Left kidney (tissue), 2 donors: Measurements from ENCODE around the gene CD177. TPM values are rescaled to one million over a fixed set of nuclear protein-coding genes. Genes with fewer than 3 reads are reported as not detected.
A peak's percentile ranks its signal among the peaks of the same experiment; 100 is the strongest.
"Not testable (repeated sequence)": the region's sequence is repeated elsewhere in the genome, so short reads cannot be mapped to it uniquely, and the experiment has no call there.

Experiments
- DNase-seq: peaks from one replicate; pipeline ENCODE4 v3.0.0-alpha.2; 2013
- polyA plus RNA-seq: library from polyadenylated mRNA; unstranded; fragments of 120-200 nt; gene quantifications from one replicate; pipeline ENCODE4 v1.2.1, GENCODE V29; 2013; ENCODE audit not compliant: insufficient read length

The CD177 gene
- polyA plus RNA-seq, 1 donor: 0.20 TPM

- DNase-seq: no peak
Observed at GRCh38 chr19:43380771-43381386, 27.4 kb downstream of the CD177 start.

- not testable (repeated sequence) for DNase-seq
Observed at GRCh38 chr19:43382586-43383216, 29.2 kb downstream of the CD177 start.

GRCh38 chr19:43383254-43383653 lies 29.8 kb downstream of the CD177 start:
- not testable (repeated sequence) for DNase-seq

GRCh38 chr19:43383759-43384158 lies 30.3 kb downstream of the CD177 start:
- DNase-seq: not testable (repeated sequence)

GRCh38 chr19:43390903-43391551 lies 37.5 kb downstream of the CD177 start:
- DNase-seq: peak; percentile 12

GRCh38 chr19:43391552-43391935 lies 38.1 kb downstream of the CD177 start:
- not testable (repeated sequence) for DNase-seq

GRCh38 chr19:43393501-43393900 lies 40.0 kb downstream of the CD177 start:
- DNase-seq: not testable (repeated sequence)

GRCh38 chr19:43395561-43395960 lies 42.1 kb downstream of the CD177 start:
- DNase-seq: no peak

GRCh38 chr19:43406297-43406696 lies 52.8 kb downstream of the CD177 start:
- no peak for DNase-seq

GRCh38 chr19:43407416-43408005 lies 54.0 kb downstream of the CD177 start:
- no peak for DNase-seq

- no peak for DNase-seq
Observed at GRCh38 chr19:43408043-43408442, 54.6 kb downstream of the CD177 start.

GRCh38 chr19:43409415-43409814 lies 55.9 kb downstream of the CD177 start:
- DNase-seq: no peak

GRCh38 chr19:43412441-43412840 lies 59.0 kb downstream of the CD177 start:
- DNase-seq: no peak

Other genes with a start within 250 kb of the CD177 start
- gene PSG5, start 167.2 kb upstream of the CD177 start, polyA plus RNA-seq: 0.12 TPM
- gene PSG4, start 148.0 kb upstream of the CD177 start, polyA plus RNA-seq: 0.42 TPM
- not detected for gene PSG9, start 84.2 kb upstream of the CD177 start, polyA plus RNA-seq
- gene TEX101, start 61.2 kb downstream of the CD177 start, polyA plus RNA-seq: not detected
- 1.1 TPM for gene LYPD3, start 111.9 kb downstream of the CD177 start, polyA plus RNA-seq
- gene PHLDB3, start 151.1 kb downstream of the CD177 start, polyA plus RNA-seq: 7.8 TPM
- 25.4 TPM for gene ETHE1, start 173.5 kb downstream of the CD177 start, polyA plus RNA-seq
- 1.6 TPM for gene ZNF575, start 179.5 kb downstream of the CD177 start, polyA plus RNA-seq
- gene XRCC1, start 221.8 kb downstream of the CD177 start, polyA plus RNA-seq: 58.6 TPM
- 19.2 TPM for gene PINLYP, start 222.1 kb downstream of the CD177 start, polyA plus RNA-seq
- 19.5 TPM for gene IRGQ, start 242.4 kb downstream of the CD177 start, polyA plus RNA-seq
- 11.6 TPM for gene ZNF576, start 242.9 kb downstream of the CD177 start, polyA plus RNA-seq